IPS DF 6.9 (cell line): ENCODE results near the gene CACNA1D.

Source experiments
- DNase-seq: peaks from one replicate; pipeline ENCODE4 v3.0.0-alpha.2; 2013; ENCODE audit warnings: low read depth, low spot score
- H3K27ac ChIP-seq: one replicate; pipeline ENCODE4 v1.5.1; 2013; ENCODE audit warnings: low read length, control low read depth
- H3K27me3 ChIP-seq: 2 replicates; pipeline ENCODE4 v1.6.1; 2013; ENCODE audit warnings: mild to moderate bottlenecking, low read length; ENCODE audit not compliant: control insufficient read depth, insufficient read depth
- H3K36me3 ChIP-seq: 2 replicates; pipeline ENCODE4 v1.6.1; 2013; ENCODE audit warnings: low read length; ENCODE audit not compliant: control insufficient read depth, insufficient read depth
- H3K4me1 ChIP-seq: 2 replicates; pipeline ENCODE4 v1.6.1; 2013; ENCODE audit warnings: low read length; ENCODE audit not compliant: control insufficient read depth, insufficient read depth
- H3K4me3 ChIP-seq: 2 replicates; pipeline ENCODE4 v1.5.1; 2013; ENCODE audit warnings: mild to moderate bottlenecking, low read length
- H3K9me3 ChIP-seq: 2 replicates; pipeline ENCODE4 v1.6.1; 2013; ENCODE audit warnings: low read length, inconsistent platforms; ENCODE audit not compliant: control insufficient read depth, insufficient read depth
- WGBS: extraction: QIAGEN DNeasy Blood & Tissue Kit; methylation state at CpG from one replicate; pipeline ENCODE4 v1.1.7; 2013; ENCODE audit warnings: mixed read lengths, missing lambda C conversion rate; ENCODE audit not compliant: insufficient read length, insufficient coverage; 5-methylcytosine and 5-hydroxymethylcytosine counted together

CACNA1D gene

GRCh38 chr3:53506763-53507145 is 12.3 kb downstream of the CACNA1D start:
- peaks cover 2% of the 10 kb centered on the region; the same call in 1 of the 2 replicates for H3K4me1 ChIP-seq
- no peak for DNase-seq
- H3K36me3 ChIP-seq = no peaks in the 10 kb centered on the region
- H3K4me3 ChIP-seq = no peak overlapping the region
- no peaks in the 10 kb centered on the region for H3K27me3 ChIP-seq
- H3K9me3 ChIP-seq = no peaks in the 10 kb centered on the region
- H3K27ac ChIP-seq = no peak overlapping the region

- peaks cover 2% of the 10 kb centered on the region; the same call in 1 of the 2 replicates for H3K4me1 ChIP-seq
- no peak overlapping the region for H3K27ac ChIP-seq
- no peak for DNase-seq
- no peak overlapping the region for H3K4me3 ChIP-seq
- H3K9me3 ChIP-seq = no peaks in the 10 kb centered on the region
- no peaks in the 10 kb centered on the region for H3K27me3 ChIP-seq
- no CpG with 5 or more reads among the region's 9 CpGs for WGBS
- H3K36me3 ChIP-seq = no peaks in the 10 kb centered on the region
These were observed 15.1 kb downstream of the CACNA1D start for GRCh38 chr3:53509494-53509893.

- Histone ChIP-seq H3K4me3 (no peak overlapping the region), H3K9me3 (no peaks in the 10 kb centered on the region), H3K4me1 (peaks cover 2% of the 10 kb centered on the region; the same call in 1 of the 2 replicates), H3K36me3 (no peaks in the 10 kb centered on the region), H3K27me3 (no peaks in the 10 kb centered on the region), H3K27ac (no peak overlapping the region)
- DNase-seq = no peak
- WGBS = no CpG with 5 or more reads among the region's 3 CpGs
These were observed 16.1 kb downstream of the CACNA1D start for GRCh38 chr3:53510508-53510907.

GRCh38 chr3:53511246-53511645 is 16.8 kb downstream of the CACNA1D start:
- peaks cover 2% of the 10 kb centered on the region; the same call in 1 of the 2 replicates for H3K4me1 ChIP-seq
- DNase-seq = no peak
- H3K36me3 ChIP-seq = no peaks in the 10 kb centered on the region
- no peak overlapping the region for H3K27ac ChIP-seq
- no peak overlapping the region for H3K4me3 ChIP-seq
- WGBS = no CpG with 5 or more reads among the region's 13 CpGs
- no peaks in the 10 kb centered on the region for H3K9me3 ChIP-seq
- no peaks in the 10 kb centered on the region for H3K27me3 ChIP-seq

GRCh38 chr3:53513556-53514190 is 19.3 kb downstream of the CACNA1D start:
- Histone ChIP-seq H3K27ac (no peak overlapping the region), H3K4me3 (no peak overlapping the region), H3K9me3 (no peaks in the 10 kb centered on the region), H3K4me1 (peaks cover 2% of the 10 kb centered on the region; the same call in 1 of the 2 replicates), H3K27me3 (no peaks in the 10 kb centered on the region), H3K36me3 (no peaks in the 10 kb centered on the region)
- DNase-seq = no peak
- no CpG with 5 or more reads among the region's 7 CpGs for WGBS

GRCh38 chr3:53516339-53516738 is 21.9 kb downstream of the CACNA1D start:
- Histone ChIP-seq H3K36me3 (no peaks in the 10 kb centered on the region), H3K9me3 (no peaks in the 10 kb centered on the region), H3K4me3 (no peak overlapping the region), H3K27me3 (no peaks in the 10 kb centered on the region), H3K4me1 (peaks cover under 1% of the 10 kb centered on the region; the same call in 1 of the 2 replicates), H3K27ac (no peak overlapping the region)
- no peak for DNase-seq
- no CpG with 5 or more reads among the region's 5 CpGs for WGBS

- H3K9me3 ChIP-seq = no peaks in the 10 kb centered on the region
- H3K27ac ChIP-seq = no peak overlapping the region
- no CpG with 5 or more reads among the region's 6 CpGs for WGBS
- no peak overlapping the region for H3K4me3 ChIP-seq
- H3K4me1 ChIP-seq = no peaks in the 10 kb centered on the region
- no peak for DNase-seq
- no peaks in the 10 kb centered on the region for H3K36me3 ChIP-seq
- no peaks in the 10 kb centered on the region for H3K27me3 ChIP-seq
These were observed 24.1 kb downstream of the CACNA1D start for GRCh38 chr3:53518495-53518981.

- H3K4me1 ChIP-seq = no peaks in the 10 kb centered on the region
- no peaks in the 10 kb centered on the region for H3K9me3 ChIP-seq
- no peak overlapping the region for H3K27ac ChIP-seq
- no peaks in the 10 kb centered on the region for H3K27me3 ChIP-seq
- no peak for DNase-seq
- H3K36me3 ChIP-seq = no peaks in the 10 kb centered on the region
- no peak overlapping the region for H3K4me3 ChIP-seq
- WGBS = no CpG with 5 or more reads among the region's 6 CpGs
These were observed 24.8 kb downstream of the CACNA1D start for GRCh38 chr3:53519065-53519709.

GRCh38 chr3:53523346-53523745 is 28.9 kb downstream of the CACNA1D start:
- DNase-seq = no peak
- Histone ChIP-seq H3K36me3 (no peaks in the 10 kb centered on the region), H3K27me3 (no peaks in the 10 kb centered on the region), H3K4me1 (no peaks in the 10 kb centered on the region), H3K4me3 (no peak overlapping the region), H3K27ac (no peak overlapping the region), H3K9me3 (no peaks in the 10 kb centered on the region)
- WGBS = no CpG with 5 or more reads among the region's 3 CpGs

GRCh38 chr3:53524566-53524965 is 30.2 kb downstream of the CACNA1D start:
- no peaks in the 10 kb centered on the region for H3K9me3 ChIP-seq
- no CpG with 5 or more reads among the region's 1 CpG for WGBS
- no peak for DNase-seq
- H3K27me3 ChIP-seq = no peaks in the 10 kb centered on the region
- H3K36me3 ChIP-seq = no peaks in the 10 kb centered on the region
- no peak overlapping the region for H3K27ac ChIP-seq
- no peak overlapping the region for H3K4me3 ChIP-seq
- H3K4me1 ChIP-seq = no peaks in the 10 kb centered on the region
